Vagina (tissue), 2 donors: ENCODE data around the gene B3GAT2. TPM values are rescaled to one million over a fixed set of nuclear protein-coding genes. Genes with fewer than 3 reads are reported as not detected.

Source experiments
- DNase-seq, 2 donors: peaks; one replicate each; pipeline ENCODE4 v3.0.0-alpha.2; 2017; ENCODE audit errors: extremely low spot score in 2 of 2
- H3K27ac ChIP-seq: fragments of 200-600 bp; sonication (generic); one replicate; pipeline ENCODE4 v1.5.1; 2019
- H3K27me3 ChIP-seq: fragments of 200-600 bp; sonication (generic); one replicate; pipeline ENCODE4 v1.5.1; 2019
- H3K36me3 ChIP-seq, 2 donors: fragments of 200-600 bp; sonication (generic); one replicate each; pipeline ENCODE4 v1.5.1; 2017 to 2019
- H3K4me1 ChIP-seq: fragments of 200-600 bp; sonication (generic); one replicate; pipeline ENCODE4 v1.5.1; 2019
- H3K4me3 ChIP-seq, 2 donors: fragments of 200-600 bp; sonication (generic); 1 replicate in 1 of 2; 2 replicates in 1 of 2; pipeline ENCODE4 v1.5.1; 2016 to 2019
- H3K9me3 ChIP-seq: fragments of 200-600 bp; sonication (generic); one replicate; pipeline ENCODE4 v1.5.1; 2019
- POLR2A ChIP-seq, 2 donors: fragments of 450-650 bp; IDR thresholded peaks; one replicate each; pipeline ENCODE4 v1.6.1; 2017; ENCODE audit warnings: antibody characterized with exemption in 2 of 2, mild to moderate bottlenecking in 2 of 2, moderate library complexity in 2 of 2
- POLR2AphosphoS5 ChIP-seq, 2 donors: sonication (generic); formaldehyde crosslinking; IDR thresholded peaks; one replicate each; pipeline ENCODE4 v1.9.0; 2017; ENCODE audit warnings: antibody characterized with exemption in 2 of 2, mild to moderate bottlenecking in 2 of 2, low read depth in 1 of 2; ENCODE audit not compliant: insufficient read depth in 1 of 2
- intact Hi-C: fragments of 100-400 bp; cut with DNase I; formaldehyde crosslinking; loops from one replicate; pipeline ENCODE4 v1.15.1; 2023
- total RNA-seq: library from RNA; depleted of rRNA; stranded (reverse); fragments of >200 nt; gene quantifications from one replicate; pipeline ENCODE4 v1.2.3, GENCODE V29; 2016
- TF ChIP-seq, protein P1 (sequence below), 3 experiments: fragments of 450-650 bp in 2 of 3; fragments of 200-600 bp in 1 of 3; sonication (generic) in 1 of 3; IDR thresholded peaks; one replicate each; pipeline ENCODE4 v1.5.1; 2017 to 2019; ENCODE audit warnings: antibody characterized with exemption in 3 of 3, mild to moderate bottlenecking in 2 of 3, moderate library complexity in 2 of 3

B3GAT2 gene
- total RNA-seq, 1 donor from 2014 or later: not detected

DNA sequence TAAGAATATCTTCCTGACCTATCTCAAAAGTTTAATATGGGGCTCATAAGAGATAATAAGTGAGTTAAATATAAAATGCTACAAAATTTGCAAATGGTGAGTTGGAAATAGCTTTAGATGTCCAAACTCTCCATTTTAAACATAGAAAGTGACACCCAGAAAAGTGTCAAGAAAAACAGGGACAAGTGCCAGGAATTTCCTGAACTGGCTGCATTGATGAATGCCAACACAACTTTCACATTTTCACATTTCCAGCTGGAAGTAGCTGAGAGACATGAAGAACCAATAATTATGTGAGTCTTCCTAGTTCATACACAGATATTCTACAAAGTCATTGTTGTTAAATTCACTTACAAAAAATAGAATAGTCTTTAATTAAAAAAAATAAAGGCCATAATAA lies 38.6 kb upstream of the B3GAT2 start:
- H3K4me1 ChIP-seq: no peaks in the 10 kb centered on the region
- TF ChIP-seq POLR2AphosphoS5 (IDR thresholded peaks at IDR 0.05; ENCODE audit: insufficient read depth in 1 of 2, low read depth in 1 of 2) (no peak), POLR2A (IDR thresholded peaks at IDR 0.05) (no peak)
- TF ChIP-seq, protein P1, sequence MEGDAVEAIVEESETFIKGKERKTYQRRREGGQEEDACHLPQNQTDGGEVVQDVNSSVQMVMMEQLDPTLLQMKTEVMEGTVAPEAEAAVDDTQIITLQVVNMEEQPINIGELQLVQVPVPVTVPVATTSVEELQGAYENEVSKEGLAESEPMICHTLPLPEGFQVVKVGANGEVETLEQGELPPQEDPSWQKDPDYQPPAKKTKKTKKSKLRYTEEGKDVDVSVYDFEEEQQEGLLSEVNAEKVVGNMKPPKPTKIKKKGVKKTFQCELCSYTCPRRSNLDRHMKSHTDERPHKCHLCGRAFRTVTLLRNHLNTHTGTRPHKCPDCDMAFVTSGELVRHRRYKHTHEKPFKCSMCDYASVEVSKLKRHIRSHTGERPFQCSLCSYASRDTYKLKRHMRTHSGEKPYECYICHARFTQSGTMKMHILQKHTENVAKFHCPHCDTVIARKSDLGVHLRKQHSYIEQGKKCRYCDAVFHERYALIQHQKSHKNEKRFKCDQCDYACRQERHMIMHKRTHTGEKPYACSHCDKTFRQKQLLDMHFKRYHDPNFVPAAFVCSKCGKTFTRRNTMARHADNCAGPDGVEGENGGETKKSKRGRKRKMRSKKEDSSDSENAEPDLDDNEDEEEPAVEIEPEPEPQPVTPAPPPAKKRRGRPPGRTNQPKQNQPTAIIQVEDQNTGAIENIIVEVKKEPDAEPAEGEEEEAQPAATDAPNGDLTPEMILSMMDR (IDR thresholded peaks at IDR 0.05): no peak
- no peak for DNase-seq
- H3K4me3 ChIP-seq: no peak overlapping the region
- intact Hi-C loops: no loop called here
- H3K36me3 ChIP-seq: no peaks in the 10 kb centered on the region
- H3K27me3 ChIP-seq: no peaks in the 10 kb centered on the region
- H3K9me3 ChIP-seq: no peaks in the 10 kb centered on the region
- no peak overlapping the region for H3K27ac ChIP-seq

DNA sequence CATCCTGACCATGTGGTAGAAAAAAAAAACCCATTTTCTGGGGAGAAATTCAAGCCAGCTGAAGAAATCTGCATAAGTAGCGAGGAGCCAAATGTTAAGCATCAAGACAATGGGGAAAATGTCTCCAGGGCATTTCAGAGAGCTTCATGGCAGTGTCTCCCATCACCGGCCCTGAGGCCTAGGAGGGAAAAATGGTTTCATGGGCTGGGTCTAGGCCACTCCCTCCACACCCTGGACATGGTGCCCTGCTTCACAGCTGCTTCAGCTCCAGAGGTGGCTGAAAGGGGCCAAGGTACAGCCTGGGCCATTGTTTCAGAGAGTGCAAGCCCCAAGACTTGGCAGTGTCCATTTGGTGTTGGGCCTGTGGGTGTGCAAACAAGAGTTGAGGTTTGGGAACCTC lies 34.4 kb upstream of the B3GAT2 start:
- Histone ChIP-seq H3K9me3 (no peaks in the 10 kb centered on the region), H3K4me1 (no peaks in the 10 kb centered on the region), H3K27ac (no peak overlapping the region), H3K36me3 (no peaks in the 10 kb centered on the region), H3K27me3 (no peaks in the 10 kb centered on the region), H3K4me3 (no peak overlapping the region)
- TF ChIP-seq POLR2AphosphoS5 (IDR thresholded peaks at IDR 0.05; ENCODE audit: insufficient read depth in 1 of 2, low read depth in 1 of 2) (no peak), POLR2A (IDR thresholded peaks at IDR 0.05) (no peak)
- TF ChIP-seq, protein P1 (IDR thresholded peaks at IDR 0.05): no peak
- intact Hi-C loops: no loop called here
- no peak for DNase-seq

DNA sequence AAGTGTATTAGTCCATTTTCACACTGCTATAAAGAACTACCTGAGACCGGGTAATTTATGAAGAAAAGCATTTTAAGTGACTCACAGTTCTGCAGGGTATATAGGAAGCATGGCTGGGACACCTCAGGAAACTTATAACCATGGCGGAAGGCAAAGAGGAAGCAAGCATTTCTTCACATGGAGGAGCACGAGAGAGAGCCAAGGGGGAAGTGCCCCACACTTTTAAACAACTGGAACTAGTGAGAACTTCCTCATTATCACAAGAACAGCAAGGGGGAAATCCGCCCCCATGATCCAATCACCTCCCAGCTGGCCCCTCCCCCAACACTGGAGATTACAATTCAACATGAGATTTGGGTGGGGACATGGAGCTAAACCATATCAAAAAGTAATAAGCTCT lies 28.3 kb upstream of the B3GAT2 start:
- no peak for DNase-seq
- Histone ChIP-seq H3K36me3 (no peaks in the 10 kb centered on the region), H3K27me3 (no peaks in the 10 kb centered on the region), H3K27ac (no peak overlapping the region), H3K4me3 (no peak overlapping the region), H3K4me1 (no peaks in the 10 kb centered on the region), H3K9me3 (no peaks in the 10 kb centered on the region)
- TF ChIP-seq, protein P1 (IDR thresholded peaks at IDR 0.05): no peak
- TF ChIP-seq POLR2AphosphoS5 (IDR thresholded peaks at IDR 0.05; ENCODE audit: insufficient read depth in 1 of 2, low read depth in 1 of 2) (no peak), POLR2A (IDR thresholded peaks at IDR 0.05) (no peak)
- intact Hi-C loops: no loop called here

DNA sequence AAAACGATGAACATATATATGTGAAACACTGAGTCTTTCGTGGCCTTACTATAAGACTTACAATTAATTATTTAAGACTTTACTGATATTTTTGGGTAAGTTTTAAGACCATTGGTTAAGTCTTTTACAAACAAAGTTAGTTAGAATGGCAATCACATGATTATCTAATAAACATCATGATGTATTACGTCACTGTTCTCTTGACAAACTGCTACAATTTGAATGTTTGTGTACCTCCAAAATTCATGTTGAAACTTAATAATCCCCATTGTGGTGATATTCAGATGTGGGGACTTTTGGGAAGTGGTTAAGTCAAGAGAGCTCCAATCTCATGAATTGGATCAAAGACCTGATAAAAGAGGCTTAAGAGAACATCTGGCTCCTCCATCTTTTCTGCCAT lies 25.9 kb upstream of the B3GAT2 start:
- TF ChIP-seq POLR2A (IDR thresholded peaks at IDR 0.05) (no peak), POLR2AphosphoS5 (IDR thresholded peaks at IDR 0.05; ENCODE audit: insufficient read depth in 1 of 2, low read depth in 1 of 2) (no peak)
- TF ChIP-seq, protein P1 (IDR thresholded peaks at IDR 0.05): no peak
- Histone ChIP-seq H3K27me3 (no peaks in the 10 kb centered on the region), H3K4me3 (no peak overlapping the region), H3K4me1 (no peaks in the 10 kb centered on the region), H3K36me3 (no peaks in the 10 kb centered on the region), H3K27ac (no peak overlapping the region), H3K9me3 (no peaks in the 10 kb centered on the region)
- intact Hi-C loops: no loop called here
- DNase-seq: no peak

DNA sequence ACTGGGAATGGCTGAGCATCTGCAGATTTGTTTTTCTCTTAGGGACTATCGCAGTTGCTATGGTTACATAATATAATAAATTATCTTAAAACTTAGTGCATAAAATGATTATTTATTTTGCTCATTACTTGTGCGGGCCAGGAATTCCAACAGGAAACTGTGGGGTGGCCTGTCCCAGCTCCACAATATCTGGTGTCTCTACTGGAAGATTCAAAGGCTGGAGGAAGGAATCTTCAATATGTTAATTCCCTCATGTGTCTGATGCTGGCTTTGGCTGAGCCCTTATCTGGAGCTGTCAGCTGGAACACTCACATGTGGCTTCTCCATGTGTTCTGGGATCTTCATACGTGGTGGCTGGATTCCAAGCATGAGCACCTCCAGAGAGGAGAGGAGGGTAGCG lies 23.9 kb upstream of the B3GAT2 start:
- Histone ChIP-seq H3K27ac (no peak overlapping the region), H3K9me3 (no peaks in the 10 kb centered on the region), H3K27me3 (no peaks in the 10 kb centered on the region), H3K4me3 (no peak overlapping the region), H3K36me3 (no peaks in the 10 kb centered on the region), H3K4me1 (no peaks in the 10 kb centered on the region)
- no peak for DNase-seq
- TF ChIP-seq POLR2AphosphoS5 (IDR thresholded peaks at IDR 0.05; ENCODE audit: insufficient read depth in 1 of 2, low read depth in 1 of 2) (no peak), POLR2A (IDR thresholded peaks at IDR 0.05) (no peak)
- TF ChIP-seq, protein P1 (IDR thresholded peaks at IDR 0.05): no peak
- intact Hi-C loops: no loop called here
